ENCODE results near the gene KLF15.

Gene KLF15

GRCh38 chr3:126354776-126355175 is 2.4 kb downstream of the KLF15 start:
- Histone ChIP-seq H3K9me3 (ENCODE audit: control insufficient read depth, insufficient read depth, low read depth, low read length) (no peaks in the 10 kb centered on the region), H3K4me1 (ENCODE audit: control insufficient read depth, insufficient read depth, low read length) (no peaks in the 10 kb centered on the region; the same call in 1 of the 2 replicates), H3K4me3 (ENCODE audit: low read depth, low read length) (no peak overlapping the region), H3K36me3 (ENCODE audit: control insufficient read depth in 2 of 2, insufficient read depth in 1 of 2, low read length in 2 of 2) (peaks cover 0 to 25% of the 10 kb centered on the region in 2 experiments; a peak in 1 of 3 replicates), H3K27ac (ENCODE audit: extremely low read depth, low read depth, low read length) (no peak overlapping the region)
- TF ChIP-seq ZNF768 (tag by site-specific recombination; IDR thresholded peaks at IDR 0.05) (no peak), WT1 (tag by site-specific recombination; IDR thresholded peaks at IDR 0.05) (no peak), REPIN1 (tag by site-specific recombination; IDR thresholded peaks at IDR 0.05; ENCODE audit: low read depth) (no peak), ZNF658 (tag by site-specific recombination; IDR thresholded peaks at IDR 0.05) (no peak)
- TF ChIP-seq, protein P1, sequence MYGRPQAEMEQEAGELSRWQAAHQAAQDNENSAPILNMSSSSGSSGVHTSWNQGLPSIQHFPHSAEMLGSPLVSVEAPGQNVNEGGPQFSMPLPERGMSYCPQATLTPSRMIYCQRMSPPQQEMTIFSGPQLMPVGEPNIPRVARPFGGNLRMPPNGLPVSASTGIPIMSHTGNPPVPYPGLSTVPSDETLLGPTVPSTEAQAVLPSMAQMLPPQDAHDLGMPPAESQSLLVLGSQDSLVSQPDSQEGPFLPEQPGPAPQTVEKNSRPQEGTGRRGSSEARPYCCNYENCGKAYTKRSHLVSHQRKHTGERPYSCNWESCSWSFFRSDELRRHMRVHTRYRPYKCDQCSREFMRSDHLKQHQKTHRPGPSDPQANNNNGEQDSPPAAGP (tag by site-specific recombination; IDR thresholded peaks at IDR 0.05) = no peak
- TF ChIP-seq, protein P2, sequence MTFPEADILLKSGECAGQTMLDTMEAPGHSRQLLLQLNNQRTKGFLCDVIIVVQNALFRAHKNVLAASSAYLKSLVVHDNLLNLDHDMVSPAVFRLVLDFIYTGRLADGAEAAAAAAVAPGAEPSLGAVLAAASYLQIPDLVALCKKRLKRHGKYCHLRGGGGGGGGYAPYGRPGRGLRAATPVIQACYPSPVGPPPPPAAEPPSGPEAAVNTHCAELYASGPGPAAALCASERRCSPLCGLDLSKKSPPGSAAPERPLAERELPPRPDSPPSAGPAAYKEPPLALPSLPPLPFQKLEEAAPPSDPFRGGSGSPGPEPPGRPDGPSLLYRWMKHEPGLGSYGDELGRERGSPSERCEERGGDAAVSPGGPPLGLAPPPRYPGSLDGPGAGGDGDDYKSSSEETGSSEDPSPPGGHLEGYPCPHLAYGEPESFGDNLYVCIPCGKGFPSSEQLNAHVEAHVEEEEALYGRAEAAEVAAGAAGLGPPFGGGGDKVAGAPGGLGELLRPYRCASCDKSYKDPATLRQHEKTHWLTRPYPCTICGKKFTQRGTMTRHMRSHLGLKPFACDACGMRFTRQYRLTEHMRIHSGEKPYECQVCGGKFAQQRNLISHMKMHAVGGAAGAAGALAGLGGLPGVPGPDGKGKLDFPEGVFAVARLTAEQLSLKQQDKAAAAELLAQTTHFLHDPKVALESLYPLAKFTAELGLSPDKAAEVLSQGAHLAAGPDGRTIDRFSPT (tag by site-specific recombination; IDR thresholded peaks at IDR 0.05) = no peak
- CTCF ChIA-PET = no interaction called here
- POLR2A ChIA-PET = no interaction called here

DNA sequence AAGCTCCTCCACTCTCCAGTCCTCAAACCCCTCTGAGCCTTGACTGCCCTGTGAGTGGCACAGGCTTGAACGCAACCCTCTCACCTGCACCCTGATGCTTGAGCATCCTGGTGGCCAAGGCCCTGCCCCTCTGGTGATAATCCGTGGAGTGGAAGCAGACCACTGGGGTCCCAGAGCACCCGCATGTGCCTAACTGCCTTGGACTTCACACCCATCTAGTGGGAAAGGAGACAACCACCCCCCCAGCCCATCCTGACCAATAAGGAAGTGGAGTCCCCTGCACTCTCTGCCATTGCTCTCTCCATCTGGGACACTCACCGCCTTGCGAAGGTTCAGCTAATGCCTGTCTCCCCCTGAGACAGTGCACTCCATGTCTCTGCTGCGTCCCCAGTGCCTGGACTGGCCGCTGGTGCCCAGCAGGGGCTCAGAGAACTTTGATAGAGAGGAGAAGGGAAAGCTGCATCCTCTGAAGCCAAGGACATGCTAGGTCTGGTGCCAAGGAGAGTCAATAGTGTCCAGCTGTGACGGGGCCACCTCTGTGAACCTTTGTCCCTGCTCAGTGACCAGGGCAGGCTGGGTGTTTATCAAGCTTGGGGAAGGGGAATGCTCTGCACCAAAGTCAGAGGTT is 3.4 kb downstream of the KLF15 start:
- H3K4me1 ChIP-seq (ENCODE audit: control insufficient read depth, insufficient read depth, low read length) = no peaks in the 10 kb centered on the region; the same call in 1 of the 2 replicates
- no peak overlapping the region for H3K27ac ChIP-seq (ENCODE audit: extremely low read depth, low read depth, low read length)
- CTCF ChIA-PET = no interaction called here

DNA sequence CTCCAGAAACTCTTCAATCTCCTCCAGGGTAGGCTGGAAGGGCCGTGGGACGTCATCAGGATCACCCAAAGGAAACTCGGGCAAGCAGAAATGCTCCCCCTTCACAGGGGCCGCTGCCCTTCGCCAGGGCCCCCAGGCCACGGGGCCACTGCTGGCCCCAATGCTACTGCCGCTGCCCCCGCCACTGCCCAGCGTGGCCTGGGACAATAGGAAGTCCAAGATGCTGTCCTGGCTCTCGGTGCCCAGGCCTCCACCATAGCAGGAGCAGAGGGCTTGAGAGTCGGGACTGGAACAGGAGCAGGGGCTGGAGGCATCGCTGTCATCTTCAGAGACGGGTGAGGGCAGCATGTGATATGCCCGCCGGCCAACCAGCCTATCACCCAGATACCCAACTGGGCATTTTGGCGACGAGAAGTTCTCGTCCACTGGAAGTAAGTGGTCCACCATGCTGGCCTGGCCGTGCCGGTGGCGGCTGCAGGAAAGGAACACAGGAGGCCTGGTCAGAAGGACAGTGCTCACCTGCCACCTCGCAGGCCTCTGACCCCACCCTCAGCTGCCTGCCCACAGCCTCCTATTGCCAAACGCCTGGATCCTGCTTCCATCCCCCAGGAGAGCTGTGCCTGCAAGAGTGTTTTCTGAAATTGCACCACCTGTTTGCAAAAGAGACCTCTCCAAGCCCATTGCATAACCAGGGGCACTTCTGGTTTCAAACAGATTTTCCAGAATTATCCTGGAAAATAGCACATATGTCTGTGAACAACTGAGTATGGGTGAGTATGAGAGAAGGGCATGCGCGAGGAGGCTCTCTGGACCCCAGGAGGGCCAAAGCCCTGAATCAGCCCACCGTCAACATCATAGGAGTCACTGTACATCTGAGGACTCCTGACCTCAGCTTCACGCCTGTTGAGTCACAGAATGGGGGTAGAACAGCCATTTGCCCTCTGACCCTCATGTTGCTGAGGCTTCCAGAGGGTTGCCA is 4.4 kb downstream of the KLF15 start:
- no peak overlapping the region for H3K4me3 ChIP-seq (ENCODE audit: low read depth, low read length)
- TF ChIP-seq ZNF266 (tag by site-specific recombination; IDR thresholded peaks at IDR 0.05; ENCODE audit: low read depth) (no peak), ZNF221 (tag by site-specific recombination; IDR thresholded peaks at IDR 0.05; ENCODE audit: borderline replicate concordance) (no peak), ZNF785 (tag by site-specific recombination; IDR thresholded peaks at IDR 0.05) (no peak), ZNF394 (tag by site-specific recombination; IDR thresholded peaks at IDR 0.05; ENCODE audit: borderline replicate concordance) (no peak), RBAK (tag by site-specific recombination; IDR thresholded peaks at IDR 0.05) (no peak), ZNF623 (tag by site-specific recombination; IDR thresholded peaks at IDR 0.05) (no peak), ZFHX2 (tag by site-specific recombination; conservative IDR thresholded peaks at IDR 0.05) (no peak)
- TF ChIP-seq, protein P3, sequence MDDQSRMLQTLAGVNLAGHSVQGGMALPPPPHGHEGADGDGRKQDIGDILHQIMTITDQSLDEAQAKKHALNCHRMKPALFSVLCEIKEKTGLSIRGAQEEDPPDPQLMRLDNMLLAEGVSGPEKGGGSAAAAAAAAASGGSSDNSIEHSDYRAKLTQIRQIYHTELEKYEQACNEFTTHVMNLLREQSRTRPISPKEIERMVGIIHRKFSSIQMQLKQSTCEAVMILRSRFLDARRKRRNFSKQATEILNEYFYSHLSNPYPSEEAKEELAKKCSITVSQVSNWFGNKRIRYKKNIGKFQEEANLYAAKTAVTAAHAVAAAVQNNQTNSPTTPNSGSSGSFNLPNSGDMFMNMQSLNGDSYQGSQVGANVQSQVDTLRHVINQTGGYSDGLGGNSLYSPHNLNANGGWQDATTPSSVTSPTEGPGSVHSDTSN (CRISPR knock-in tag; IDR thresholded peaks at IDR 0.05) = no peak
- ChIA-PET POLR2A (no interaction called here), CTCF (no interaction called here)
- H3K27ac ChIP-seq (ENCODE audit: extremely low read depth, low read depth, low read length) = no peak overlapping the region
- H3K9me3 ChIP-seq (ENCODE audit: control insufficient read depth, insufficient read depth, low read depth, low read length) = no peaks in the 10 kb centered on the region
- H3K4me1 ChIP-seq (ENCODE audit: control insufficient read depth, insufficient read depth, low read length) = no peaks in the 10 kb centered on the region; the same call in 1 of the 2 replicates
- H3K36me3 ChIP-seq (ENCODE audit: control insufficient read depth in 2 of 2, insufficient read depth in 1 of 2, low read length in 2 of 2) = peaks cover 0 to 25% of the 10 kb centered on the region in 2 experiments; a peak in 1 of 3 replicates

More for the DNA sequence above, 3.4 kb downstream of the KLF15 start:
- Histone ChIP-seq H3K9me3 (ENCODE audit: control insufficient read depth, insufficient read depth, low read depth, low read length) (no peaks in the 10 kb centered on the region), H3K4me3 (ENCODE audit: low read depth, low read length) (no peak overlapping the region), H3K36me3 (ENCODE audit: control insufficient read depth in 2 of 2, insufficient read depth in 1 of 2, low read length in 2 of 2) (peaks cover 0 to 25% of the 10 kb centered on the region in 2 experiments; a peak in 1 of 3 replicates)
- TF ChIP-seq ZNF146 (tag by site-specific recombination; IDR thresholded peaks at IDR 0.05) = no peak
- TF ChIP-seq SP3 (tag by site-specific recombination; IDR thresholded peaks at IDR 0.05) = no peak
- POLR2A ChIA-PET = no interaction called here
